ENCODE results near the gene CARF. TPM values are rescaled to one million over a fixed set of nuclear protein-coding genes. Genes with fewer than 3 reads are reported as not detected.

Gene CARF
- total RNA-seq, 2 donors from 2014 or later, result 5.3 to 11.2 TPM

DNA sequence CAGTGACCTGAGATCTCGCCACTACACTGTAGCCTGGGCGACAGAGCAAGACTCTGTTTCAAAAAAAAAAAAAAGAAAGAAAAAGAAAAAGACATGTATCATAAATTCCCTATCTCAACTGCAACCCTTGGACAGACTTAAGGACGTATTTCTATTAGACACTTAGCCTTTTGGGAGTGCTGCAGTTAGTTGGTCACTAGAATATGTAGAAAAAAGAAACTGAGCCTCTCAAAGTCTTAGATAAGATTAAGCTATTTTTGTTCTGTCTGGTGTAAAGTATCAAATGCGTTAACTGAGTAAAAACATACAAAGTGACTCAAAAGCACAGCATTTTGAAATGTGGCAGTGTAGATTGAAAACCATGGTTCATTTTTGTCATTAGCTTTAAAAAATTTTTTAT, 109.9 kb downstream of the CARF start:
- peak overlapping the region; percentile 68 to 82 for H3K27ac ChIP-seq
- H3K27me3 ChIP-seq, result no peaks in the 10 kb centered on the region
- H3K36me3 ChIP-seq, result no peaks in the 10 kb centered on the region
- no peak for TF ChIP-seq CTCF (IDR thresholded peaks at IDR 0.05)
- peak overlapping the region in 1 of 2 donors; percentile 11 for H3K4me3 ChIP-seq
- H3K9me3 ChIP-seq, result no peaks in the 10 kb centered on the region
- H3K4me1 ChIP-seq, result peaks cover 0 to 60% of the 10 kb centered on the region in 2 donors
- no peak for DNase-seq (ENCODE audit: low spot score)

DNA sequence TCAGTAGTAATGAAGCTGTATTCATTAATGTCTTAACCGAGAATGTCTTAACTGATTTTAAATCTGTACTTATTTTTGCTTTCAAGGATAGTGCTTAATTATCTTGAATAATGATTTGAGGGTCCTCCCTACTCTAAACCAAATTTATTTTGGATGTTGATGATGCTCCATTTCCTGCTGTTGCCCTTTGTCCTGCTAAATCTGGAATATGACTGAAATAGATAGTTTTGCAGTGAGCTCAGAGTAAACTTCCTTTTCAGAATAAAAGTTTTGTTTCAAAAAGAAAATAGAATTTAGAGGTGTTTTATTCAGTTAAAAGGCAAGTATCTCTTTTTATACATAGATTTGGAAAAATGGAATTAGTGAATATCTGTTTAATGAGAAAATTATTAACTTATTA, 110.7 kb downstream of the CARF start:
- Histone ChIP-seq H3K9me3 (no peaks in the 10 kb centered on the region), H3K4me1 (peaks cover 0 to 57% of the 10 kb centered on the region in 2 donors), H3K36me3 (no peaks in the 10 kb centered on the region), H3K27me3 (no peaks in the 10 kb centered on the region), H3K27ac (peak overlapping the region; percentile 68 to 82), H3K4me3 (no peak overlapping the region)
- TF ChIP-seq CTCF (IDR thresholded peaks at IDR 0.05), result no peak
- DNase-seq (ENCODE audit: low spot score), result no peak

- TF ChIP-seq CTCF (IDR thresholded peaks at IDR 0.05), result no peak
- Histone ChIP-seq H3K27ac (no peak overlapping the region), H3K4me3 (no peak overlapping the region), H3K27me3 (no peaks in the 10 kb centered on the region), H3K36me3 (no peaks in the 10 kb centered on the region), H3K4me1 (peaks cover 0 to 31% of the 10 kb centered on the region in 2 donors), H3K9me3 (no peaks in the 10 kb centered on the region)
- DNase-seq (ENCODE audit: low spot score), result no peak
These were observed 113.5 kb downstream of the CARF start for GRCh38 chr2:203025592-203025991.

DNA sequence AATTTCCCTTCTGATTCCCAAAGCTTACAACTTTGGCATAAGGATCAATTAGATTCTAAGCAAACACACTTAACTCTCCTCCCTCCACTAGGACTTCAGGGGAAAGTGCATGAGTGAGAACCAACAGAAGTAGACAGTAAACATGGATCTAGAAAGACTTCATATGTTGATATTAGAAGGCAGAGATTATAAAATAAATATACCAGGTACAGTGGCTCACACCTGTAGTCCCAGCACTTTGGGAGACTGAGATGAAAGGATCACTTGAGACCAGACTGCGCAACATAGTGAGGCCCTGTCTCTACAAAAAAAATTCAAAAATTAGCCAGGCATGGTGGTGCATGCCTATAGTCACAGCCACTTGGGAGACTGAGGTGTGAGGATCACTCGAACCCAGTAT, 118.5 kb downstream of the CARF start:
- no peaks in the 10 kb centered on the region for H3K27me3 ChIP-seq
- H3K36me3 ChIP-seq, result no peaks in the 10 kb centered on the region
- no peak overlapping the region for H3K4me3 ChIP-seq
- DNase-seq (ENCODE audit: low spot score), result no peak
- no peak overlapping the region for H3K27ac ChIP-seq
- no peak for TF ChIP-seq CTCF (IDR thresholded peaks at IDR 0.05)
- no peaks in the 10 kb centered on the region for H3K4me1 ChIP-seq
- no peaks in the 10 kb centered on the region for H3K9me3 ChIP-seq

DNA sequence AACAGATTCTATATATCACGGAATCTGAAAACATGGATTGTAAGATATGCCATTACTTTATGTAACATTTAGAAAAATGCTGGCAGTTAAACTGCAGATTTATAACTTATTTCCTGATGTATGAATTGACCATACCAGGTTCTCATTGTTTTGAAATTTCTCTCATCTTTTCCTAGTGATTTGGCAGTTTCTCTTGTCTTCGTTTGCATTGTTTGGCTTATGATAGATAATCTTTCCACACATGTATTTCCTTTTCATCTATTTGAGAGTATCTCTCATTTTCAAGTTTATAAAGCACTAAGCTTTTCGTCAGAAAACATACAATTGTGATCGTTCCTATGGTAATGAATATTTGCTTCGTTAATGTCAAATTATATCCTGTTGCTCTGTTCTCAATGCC, 118.9 kb downstream of the CARF start:
- no peak for DNase-seq (ENCODE audit: low spot score)
- no peak overlapping the region for H3K27ac ChIP-seq
- no peaks in the 10 kb centered on the region for H3K27me3 ChIP-seq
- H3K9me3 ChIP-seq, result no peaks in the 10 kb centered on the region
- H3K4me3 ChIP-seq, result no peak overlapping the region
- TF ChIP-seq CTCF (IDR thresholded peaks at IDR 0.05), result no peak
- H3K36me3 ChIP-seq, result no peaks in the 10 kb centered on the region
- no peaks in the 10 kb centered on the region for H3K4me1 ChIP-seq

DNA sequence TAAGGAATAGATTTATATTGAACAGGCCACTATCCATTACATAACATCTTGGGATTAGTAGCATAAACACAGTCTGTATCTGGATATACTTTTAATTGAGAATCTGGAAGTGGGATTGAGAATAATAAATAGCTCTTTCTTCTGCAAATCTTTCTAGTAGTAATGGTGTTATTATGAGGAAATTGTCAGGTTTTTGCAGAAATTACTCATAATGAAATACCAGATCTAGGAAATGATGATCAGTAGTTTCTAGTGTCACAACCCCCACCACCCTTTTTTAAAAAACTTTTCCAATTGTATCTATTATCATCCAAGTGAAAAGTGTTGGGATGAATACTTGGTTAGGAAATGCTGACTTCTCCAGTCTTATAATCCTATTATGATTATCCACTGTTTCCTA, 121.3 kb downstream of the CARF start:
- no peaks in the 10 kb centered on the region for H3K4me1 ChIP-seq
- DNase-seq (ENCODE audit: low spot score), result no peak
- H3K4me3 ChIP-seq, result no peak overlapping the region
- H3K9me3 ChIP-seq, result no peaks in the 10 kb centered on the region
- TF ChIP-seq CTCF (IDR thresholded peaks at IDR 0.05), result no peak
- H3K36me3 ChIP-seq, result no peaks in the 10 kb centered on the region
- H3K27ac ChIP-seq, result no peak overlapping the region
- H3K27me3 ChIP-seq, result no peaks in the 10 kb centered on the region
